Measurements from ENCODE around the gene NUDT14.

DNA sequence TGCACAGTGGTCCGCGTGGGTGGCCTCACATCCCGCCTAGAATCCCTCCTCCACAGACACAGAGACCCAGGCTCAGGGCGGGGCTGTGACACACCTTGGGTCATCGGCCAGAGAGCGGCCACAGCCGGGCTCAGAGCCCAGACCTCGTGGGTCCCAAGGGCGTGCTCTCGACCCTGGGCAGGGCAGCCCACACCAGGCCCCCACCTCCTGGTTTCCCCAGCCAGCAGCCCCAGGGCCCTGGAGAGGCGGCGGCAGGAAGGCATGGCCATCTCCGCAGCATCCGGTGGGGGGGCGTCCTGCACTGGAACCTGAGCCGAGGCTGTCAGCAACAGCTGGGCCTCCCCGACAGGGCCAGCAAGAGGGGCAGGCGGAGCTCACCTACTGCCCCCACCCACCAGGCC, 27.8 kb downstream of the NUDT14 start:
- TF ChIP-seq, protein P1, sequence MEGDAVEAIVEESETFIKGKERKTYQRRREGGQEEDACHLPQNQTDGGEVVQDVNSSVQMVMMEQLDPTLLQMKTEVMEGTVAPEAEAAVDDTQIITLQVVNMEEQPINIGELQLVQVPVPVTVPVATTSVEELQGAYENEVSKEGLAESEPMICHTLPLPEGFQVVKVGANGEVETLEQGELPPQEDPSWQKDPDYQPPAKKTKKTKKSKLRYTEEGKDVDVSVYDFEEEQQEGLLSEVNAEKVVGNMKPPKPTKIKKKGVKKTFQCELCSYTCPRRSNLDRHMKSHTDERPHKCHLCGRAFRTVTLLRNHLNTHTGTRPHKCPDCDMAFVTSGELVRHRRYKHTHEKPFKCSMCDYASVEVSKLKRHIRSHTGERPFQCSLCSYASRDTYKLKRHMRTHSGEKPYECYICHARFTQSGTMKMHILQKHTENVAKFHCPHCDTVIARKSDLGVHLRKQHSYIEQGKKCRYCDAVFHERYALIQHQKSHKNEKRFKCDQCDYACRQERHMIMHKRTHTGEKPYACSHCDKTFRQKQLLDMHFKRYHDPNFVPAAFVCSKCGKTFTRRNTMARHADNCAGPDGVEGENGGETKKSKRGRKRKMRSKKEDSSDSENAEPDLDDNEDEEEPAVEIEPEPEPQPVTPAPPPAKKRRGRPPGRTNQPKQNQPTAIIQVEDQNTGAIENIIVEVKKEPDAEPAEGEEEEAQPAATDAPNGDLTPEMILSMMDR (IDR thresholded peaks at IDR 0.05) = no peak
- no peak for TF ChIP-seq POLR2A (IDR thresholded peaks at IDR 0.05)

Measured in prostate gland (tissue), 2 donors.